ENCODE results near the gene HNRNPL.

DNA sequence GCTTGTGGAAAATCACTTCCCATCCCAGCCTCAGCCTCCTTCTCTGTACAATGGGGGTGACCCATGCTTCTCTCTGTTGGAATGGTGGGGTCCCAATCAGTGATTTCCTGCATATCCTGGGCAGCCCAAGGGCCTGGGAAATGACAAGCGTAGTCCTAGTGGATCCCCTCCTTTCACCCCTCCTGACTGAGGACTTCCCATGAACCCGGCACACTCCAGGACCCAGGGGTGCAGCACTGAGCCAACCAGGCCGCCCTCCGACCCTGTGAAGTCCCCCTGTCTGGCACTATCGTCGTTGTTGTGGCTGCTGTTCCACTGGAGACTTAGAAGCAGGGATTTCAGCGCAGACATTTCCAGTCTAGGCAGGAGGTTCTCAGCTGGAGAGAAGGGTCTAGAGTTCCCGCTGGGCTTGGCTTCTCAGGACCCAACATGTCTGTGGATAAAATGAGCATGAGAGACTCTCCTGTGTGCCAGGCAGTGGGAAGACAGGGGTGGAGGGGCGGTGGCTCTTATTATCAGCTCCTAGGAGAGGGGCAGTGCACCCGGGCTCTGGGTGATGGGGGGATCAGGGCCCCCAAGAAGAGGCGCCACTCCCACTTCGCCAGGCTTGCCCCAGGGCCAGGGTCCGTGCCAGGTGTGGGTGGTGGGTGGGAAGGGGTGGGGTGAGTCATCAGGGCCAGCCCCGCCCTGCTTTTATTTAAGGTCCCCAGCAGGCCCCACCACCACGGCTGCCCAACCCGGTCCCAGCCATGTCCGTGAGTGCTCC is 61.1 kb downstream of the HNRNPL start, which contains the start of gene LGALS7B:
- TF ChIP-seq GATA2 (IDR thresholded peaks at IDR 0.05; ENCODE audit: low read depth, low read length) (no peak), GATA3 (IDR thresholded peaks at IDR 0.05; ENCODE audit: low read depth, low read length) (no peak)
